ENCODE results near the gene SMARCAD1.
"Not testable (repeated sequence)": the region's sequence is repeated elsewhere in the genome, so short reads cannot be mapped to it uniquely, and the experiment has no call there.

Gene SMARCAD1

GRCh38 chr4:94304365-94304971, 96.8 kb downstream of the SMARCAD1 start:
- DNase-seq: no peak

GRCh38 chr4:94305466-94306225, 98.0 kb downstream of the SMARCAD1 start:
- no peak for DNase-seq

- no peak for DNase-seq
These were observed 99.0 kb downstream of the SMARCAD1 start for GRCh38 chr4:94306713-94307112.

GRCh38 chr4:94307231-94307871, 99.7 kb downstream of the SMARCAD1 start:
- DNase-seq: no peak

GRCh38 chr4:94319927-94320326, 112.3 kb downstream of the SMARCAD1 start:
- not testable (repeated sequence) for DNase-seq

GRCh38 chr4:94325835-94326234, 118.2 kb downstream of the SMARCAD1 start:
- DNase-seq: no peak

GRCh38 chr4:94329933-94330332, 122.3 kb downstream of the SMARCAD1 start:
- no peak for DNase-seq

GRCh38 chr4:94332983-94333590, 125.4 kb downstream of the SMARCAD1 start:
- no peak for DNase-seq

- DNase-seq: no peak
These were observed 126.2 kb downstream of the SMARCAD1 start for GRCh38 chr4:94333866-94334265.

GRCh38 chr4:94334476-94334875, 126.8 kb downstream of the SMARCAD1 start:
- DNase-seq: no peak

- no peak for DNase-seq
These were observed 127.3 kb downstream of the SMARCAD1 start for GRCh38 chr4:94334962-94335361.

- DNase-seq: no peak
These were observed 128.6 kb downstream of the SMARCAD1 start for GRCh38 chr4:94336303-94336702.

- DNase-seq: not testable (repeated sequence)
These were observed 129.1 kb downstream of the SMARCAD1 start for GRCh38 chr4:94336791-94337190.

GRCh38 chr4:94338681-94339351, 131.2 kb downstream of the SMARCAD1 start:
- DNase-seq: no peak

GRCh38 chr4:94339779-94340178, 132.1 kb downstream of the SMARCAD1 start:
- DNase-seq: no peak
